Measurements from ENCODE around the gene VEGFC. TPM values are rescaled to one million over a fixed set of nuclear protein-coding genes. Genes with fewer than 3 reads are reported as not detected.

VEGFC gene
- polyA plus RNA-seq, 1 donor = 17.1 TPM

- DNase-seq = no peak
These were observed 6.9 kb upstream of the VEGFC start for GRCh38 chr4:176799653-176800052.

- DNase-seq = no peak
These were observed 5.8 kb upstream of the VEGFC start for GRCh38 chr4:176798540-176798939.

- no peak for DNase-seq
These were observed 2.7 kb upstream of the VEGFC start for GRCh38 chr4:176795441-176795840.

- no peak for DNase-seq
These were observed 1.9 kb upstream of the VEGFC start for GRCh38 chr4:176794651-176795050.

GRCh38 chr4:176794151-176794550 lies 1.4 kb upstream of the VEGFC start:
- DNase-seq = no peak

GRCh38 chr4:176793060-176793605 lies 411 bp upstream of the VEGFC start:
- DNase-seq = no peak

GRCh38 chr4:176791591-176792325 lies 964 bp downstream of the VEGFC start:
- DNase-seq = peak; percentile 37

- no peak for DNase-seq
These were observed 2.3 kb downstream of the VEGFC start for GRCh38 chr4:176790398-176790797.

GRCh38 chr4:176789955-176790354 lies 2.8 kb downstream of the VEGFC start:
- peak; percentile 38 for DNase-seq

- no peak for DNase-seq
These were observed 3.8 kb downstream of the VEGFC start for GRCh38 chr4:176788971-176789370.

GRCh38 chr4:176788248-176788647 lies 4.5 kb downstream of the VEGFC start:
- no peak for DNase-seq

- DNase-seq = no peak
These were observed 7.9 kb downstream of the VEGFC start for GRCh38 chr4:176784816-176785215.

GRCh38 chr4:176782794-176783193 lies 9.9 kb downstream of the VEGFC start:
- no peak for DNase-seq

- DNase-seq = no peak
These were observed 10.5 kb downstream of the VEGFC start for GRCh38 chr4:176782191-176782590.

- no peak for DNase-seq
These were observed 11.0 kb downstream of the VEGFC start for GRCh38 chr4:176781739-176782100.

- DNase-seq = no peak
These were observed 11.6 kb downstream of the VEGFC start for GRCh38 chr4:176780995-176781738.

- no peak for DNase-seq
These were observed 13.3 kb downstream of the VEGFC start for GRCh38 chr4:176779421-176779820.

GRCh38 chr4:176778491-176778890 lies 14.2 kb downstream of the VEGFC start:
- DNase-seq = no peak

GRCh38 chr4:176778063-176778462 lies 14.7 kb downstream of the VEGFC start:
- no peak for DNase-seq

GRCh38 chr4:176775338-176775737 lies 17.4 kb downstream of the VEGFC start:
- no peak for DNase-seq

GRCh38 chr4:176774852-176775251 lies 17.9 kb downstream of the VEGFC start:
- no peak for DNase-seq

GRCh38 chr4:176769514-176769913 lies 23.2 kb downstream of the VEGFC start:
- no peak for DNase-seq

GRCh38 chr4:176767183-176767582 lies 25.5 kb downstream of the VEGFC start:
- DNase-seq = no peak
